PFSK-1 (cell line): ENCODE results near the gene SYNPO2L.

ENCODE experiments used
- FOXP2 ChIP-seq: optimal IDR thresholded peaks from 2 replicates; pipeline ENCODE3; 2011; ENCODE audit warnings: borderline replicate concordance, control low read depth, inconsistent platforms; ENCODE audit not compliant: insufficient read depth; ENCODE audit errors: extremely low read length, extremely low read depth
- POLR2AphosphoS5 ChIP-seq: IDR thresholded peaks from 2 replicates; pipeline ENCODE4 v1.6.1; 2012; ENCODE audit warnings: low read depth, mild to moderate bottlenecking, control low read depth, low read length, moderate library complexity
- REST ChIP-seq, 2 experiments: IDR thresholded peaks; 2 replicates each; pipeline versions ENCODE4 v1.6.1 to v1.8.0; 2011 to 2012; ENCODE audit warnings: low read depth in 2 of 2, low read length in 2 of 2, control low read depth in 1 of 2, inconsistent platforms in 1 of 2, mild to moderate bottlenecking in 1 of 2, moderate library complexity in 1 of 2; ENCODE audit not compliant: insufficient read depth in 1 of 2
- SIN3A ChIP-seq: IDR thresholded peaks from 2 replicates; pipeline ENCODE4 v1.6.1; 2012; ENCODE audit warnings: mild to moderate bottlenecking, low read length, moderate library complexity, borderline replicate concordance; ENCODE audit not compliant: insufficient read depth
- TAF1 ChIP-seq: IDR thresholded peaks from 2 replicates; pipeline ENCODE4 v1.6.1; 2012; ENCODE audit warnings: low read length, control low read depth, borderline replicate concordance; ENCODE audit not compliant: insufficient read depth

Gene SYNPO2L

GRCh38 chr10:73649876-73650536 is 5.8 kb downstream of the SYNPO2L start:
- no peak for TF ChIP-seq POLR2AphosphoS5
- TF ChIP-seq TAF1, result no peak
- TF ChIP-seq FOXP2, result no peak
- TF ChIP-seq SIN3A, result no peak
- TF ChIP-seq REST (IDR thresholded peaks at IDR 0.05; ENCODE audit: insufficient read depth in 1 of 2, low read depth in 2 of 2, low read length in 2 of 2), result no peak

GRCh38 chr10:73648975-73649829 is 6.6 kb downstream of the SYNPO2L start:
- TF ChIP-seq REST (IDR thresholded peaks at IDR 0.05; ENCODE audit: insufficient read depth in 1 of 2, low read depth in 2 of 2, low read length in 2 of 2) (no peak), SIN3A (no peak), TAF1 (no peak), FOXP2 (no peak), POLR2AphosphoS5 (no peak)

- TF ChIP-seq SIN3A, result no peak
- no peak for TF ChIP-seq FOXP2
- no peak for TF ChIP-seq TAF1
These were observed 7.8 kb downstream of the SYNPO2L start for GRCh38 chr10:73647875-73648651.

DNA sequence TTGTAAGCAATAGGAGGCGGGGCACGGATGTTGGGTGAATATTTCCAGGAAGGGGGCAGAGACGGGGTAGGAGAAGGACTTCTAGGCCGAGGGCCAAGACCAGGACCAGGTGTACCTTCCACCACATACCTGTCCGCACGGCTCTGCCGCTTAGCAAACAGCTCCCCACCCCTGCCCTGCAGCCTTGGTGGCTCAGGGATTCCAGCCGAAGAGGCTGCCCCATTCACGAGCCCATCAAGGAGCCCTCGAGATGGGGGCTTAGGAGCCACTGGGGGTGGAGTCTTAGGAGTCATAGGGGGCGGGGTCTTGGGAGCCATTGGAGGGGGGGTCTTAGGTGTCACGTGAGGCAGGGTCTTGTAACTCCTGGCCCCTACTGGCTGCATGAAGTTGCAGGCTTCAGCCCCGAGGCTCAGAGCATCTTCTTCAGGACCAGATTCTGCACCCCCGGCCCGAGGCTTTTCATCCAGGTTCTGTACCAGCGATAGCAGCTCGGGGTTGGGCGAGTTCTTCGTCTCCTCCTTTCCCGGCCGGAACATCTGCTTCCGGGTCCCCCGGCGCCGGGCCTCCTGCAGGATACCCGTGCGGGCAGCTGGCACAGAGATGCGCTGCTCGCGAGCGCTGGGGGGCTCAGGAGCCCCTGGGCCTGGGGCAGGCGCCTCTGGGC is 8.5 kb downstream of the SYNPO2L start:
- TF ChIP-seq POLR2AphosphoS5, result no peak
- TF ChIP-seq REST (IDR thresholded peaks at IDR 0.05; ENCODE audit: insufficient read depth in 1 of 2, low read depth in 2 of 2, low read length in 2 of 2), result no peak
- no peak for TF ChIP-seq SIN3A
- TF ChIP-seq FOXP2, result no peak
- TF ChIP-seq TAF1, result no peak

DNA sequence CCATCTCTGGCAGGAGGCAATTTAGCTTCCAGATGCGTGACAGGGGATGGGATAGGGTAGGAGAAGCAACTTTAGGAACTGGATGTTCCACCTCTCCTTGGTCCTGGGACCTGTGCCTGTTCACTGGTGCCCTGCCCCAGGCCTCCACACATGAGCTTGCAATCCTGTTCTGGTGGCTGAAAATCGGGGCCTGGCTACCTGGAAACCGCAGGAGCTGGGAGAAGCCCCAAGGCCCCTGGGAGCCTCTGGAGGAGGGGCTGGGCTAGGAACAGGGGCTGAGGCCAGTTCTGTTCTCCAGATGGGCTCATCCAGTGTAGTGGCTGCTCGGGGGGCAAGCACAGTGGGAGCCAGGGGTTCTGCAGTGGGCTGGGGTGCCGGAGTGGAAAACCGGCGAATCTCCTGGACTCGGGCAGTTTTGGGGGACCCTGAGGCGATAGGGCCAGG is 9.2 kb downstream of the SYNPO2L start:
- TF ChIP-seq SIN3A (no peak), FOXP2 (no peak), POLR2AphosphoS5 (no peak), REST (IDR thresholded peaks at IDR 0.05; ENCODE audit: insufficient read depth in 1 of 2, low read depth in 2 of 2, low read length in 2 of 2) (no peak), TAF1 (no peak)
